Brain microvascular endothelial cell (primary cell): Measurements from ENCODE around the gene SEMA5A.

ENCODE experiments used
- DNase-seq: peaks from one replicate; pipeline ENCODE4 v3.0.0-alpha.2; 2020
- H3K27ac ChIP-seq: fragments of 250-450 bp; sonication (Bioruptor Pico); 2 replicates; pipeline ENCODE4 v1.5.1; 2020; ENCODE audit warnings: mild to moderate bottlenecking, moderate library complexity
- H3K27me3 ChIP-seq: fragments of 250-450 bp; sonication (Bioruptor Pico); replicated peaks from 2 replicates; pipeline ENCODE4 v1.5.1; 2020; ENCODE audit warnings: mild to moderate bottlenecking
- H3K36me3 ChIP-seq: fragments of 250-450 bp; sonication (Bioruptor Pico); replicated peaks from 2 replicates; pipeline ENCODE4 v1.5.1; 2020; ENCODE audit warnings: mild to moderate bottlenecking
- H3K4me3 ChIP-seq: 2 replicates; pipeline ENCODE4 v1.5.1; 2011; ENCODE audit warnings: low read depth, mild to moderate bottlenecking, control low read depth, low read length, moderate library complexity
- in situ Hi-C: cut with HindIII; loops from 2 replicates; pipeline ENCODE4 v1.10.0; 2017; ENCODE audit warnings: low sequenced_read_pairs, low pct_ligation_motif_present
- TF ChIP-seq, protein P1 (sequence below): IDR thresholded peaks from 2 replicates; pipeline ENCODE4 v1.5.1; 2011; ENCODE audit warnings: low read depth, mild to moderate bottlenecking, moderate library complexity, low read length, control low read depth, inconsistent platforms; ENCODE audit errors: missing control alignments

Gene SEMA5A

GRCh38 chr5:9498541-9499497 lies 47.1 kb downstream of the SEMA5A start:
- no peaks in the 10 kb centered on the region for H3K27me3 ChIP-seq

GRCh38 chr5:9497347-9497746 lies 48.5 kb downstream of the SEMA5A start:
- no peaks in the 10 kb centered on the region for H3K36me3 ChIP-seq
- H3K27me3 ChIP-seq: no peaks in the 10 kb centered on the region
- no peak for DNase-seq
- in situ Hi-C loops: no loop called here
- H3K4me3 ChIP-seq: no peak overlapping the region
- H3K27ac ChIP-seq: no peak overlapping the region
- TF ChIP-seq, protein P1, sequence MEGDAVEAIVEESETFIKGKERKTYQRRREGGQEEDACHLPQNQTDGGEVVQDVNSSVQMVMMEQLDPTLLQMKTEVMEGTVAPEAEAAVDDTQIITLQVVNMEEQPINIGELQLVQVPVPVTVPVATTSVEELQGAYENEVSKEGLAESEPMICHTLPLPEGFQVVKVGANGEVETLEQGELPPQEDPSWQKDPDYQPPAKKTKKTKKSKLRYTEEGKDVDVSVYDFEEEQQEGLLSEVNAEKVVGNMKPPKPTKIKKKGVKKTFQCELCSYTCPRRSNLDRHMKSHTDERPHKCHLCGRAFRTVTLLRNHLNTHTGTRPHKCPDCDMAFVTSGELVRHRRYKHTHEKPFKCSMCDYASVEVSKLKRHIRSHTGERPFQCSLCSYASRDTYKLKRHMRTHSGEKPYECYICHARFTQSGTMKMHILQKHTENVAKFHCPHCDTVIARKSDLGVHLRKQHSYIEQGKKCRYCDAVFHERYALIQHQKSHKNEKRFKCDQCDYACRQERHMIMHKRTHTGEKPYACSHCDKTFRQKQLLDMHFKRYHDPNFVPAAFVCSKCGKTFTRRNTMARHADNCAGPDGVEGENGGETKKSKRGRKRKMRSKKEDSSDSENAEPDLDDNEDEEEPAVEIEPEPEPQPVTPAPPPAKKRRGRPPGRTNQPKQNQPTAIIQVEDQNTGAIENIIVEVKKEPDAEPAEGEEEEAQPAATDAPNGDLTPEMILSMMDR: no peak

More at GRCh38 chr5:9498541-9499497, 47.1 kb downstream of the SEMA5A start:
- peak; percentile 31 for DNase-seq
- Histone ChIP-seq H3K27ac (no peak overlapping the region), H3K36me3 (no peaks in the 10 kb centered on the region), H3K4me3 (no peak overlapping the region)
- TF ChIP-seq, protein P1: peak; percentile 78
- in situ Hi-C loops: no loop called here

DNA sequence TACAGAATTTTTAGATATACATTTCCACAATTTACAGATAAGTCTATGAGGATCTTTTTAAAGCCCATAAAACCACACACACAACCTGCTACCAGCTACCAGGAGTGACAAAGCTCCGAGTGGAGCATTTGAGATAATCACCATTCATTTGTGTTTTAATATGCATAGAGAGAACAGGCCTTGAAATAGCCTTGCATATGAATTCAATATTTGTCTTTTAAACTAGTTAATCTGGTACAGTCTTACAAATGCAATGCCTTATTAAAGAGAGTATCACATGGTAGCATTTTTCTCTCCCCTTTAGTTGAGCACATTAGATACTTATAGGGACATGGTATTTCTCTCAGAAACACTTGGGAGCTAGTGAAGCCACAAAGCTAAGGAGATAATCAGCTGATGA lies 49.1 kb downstream of the SEMA5A start:
- Histone ChIP-seq H3K27ac (no peak overlapping the region), H3K36me3 (no peaks in the 10 kb centered on the region), H3K27me3 (no peaks in the 10 kb centered on the region), H3K4me3 (no peak overlapping the region)
- no peak for DNase-seq
- TF ChIP-seq, protein P1: no peak
- in situ Hi-C loops: no loop called here

DNA sequence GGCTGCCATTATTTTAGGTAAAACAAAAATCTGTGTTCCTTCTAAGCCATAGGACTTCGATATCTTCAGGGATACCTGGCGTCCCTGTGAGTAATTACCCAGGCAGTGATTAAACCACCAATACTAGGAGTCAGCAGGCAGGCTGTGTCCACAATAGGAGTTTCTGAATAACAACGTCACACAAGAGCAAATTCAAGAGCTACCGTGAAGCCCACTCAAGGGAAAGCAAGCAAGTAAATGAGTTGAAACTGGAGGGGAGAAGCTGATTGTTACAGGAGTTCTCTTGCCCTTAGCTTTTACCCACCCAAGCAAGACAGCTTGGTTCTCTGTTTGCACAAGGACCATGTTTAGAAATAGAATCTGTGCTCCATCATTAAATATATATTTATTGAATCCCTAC lies 50.8 kb downstream of the SEMA5A start:
- Histone ChIP-seq H3K27me3 (no peaks in the 10 kb centered on the region), H3K27ac (no peak overlapping the region), H3K4me3 (no peak overlapping the region), H3K36me3 (no peaks in the 10 kb centered on the region)
- TF ChIP-seq, protein P1: no peak
- no peak for DNase-seq
- in situ Hi-C loops: no loop called here

- no peak overlapping the region for H3K27ac ChIP-seq
- no peak overlapping the region for H3K4me3 ChIP-seq
- in situ Hi-C loops: no loop called here
Measured at GRCh38 chr5:9494301-9494700, 51.6 kb downstream of the SEMA5A start.

More at GRCh38 chr5:9494301-9494700, 51.6 kb downstream of the SEMA5A start:
- Histone ChIP-seq H3K36me3 (no peaks in the 10 kb centered on the region), H3K27me3 (no peaks in the 10 kb centered on the region)
- no peak for DNase-seq
- TF ChIP-seq, protein P1: no peak
